SK-N-SH treated with all-trans-retinoic acid at 6 μM for 48 hours (cell line): ENCODE measurements around the gene FCGR3B.
"Not testable (repeated sequence)": the region's sequence is repeated elsewhere in the genome, so short reads cannot be mapped to it uniquely, and the experiment has no call there.

Source experiments
- CSDC2 ChIP-seq: fragments of 250-450 bp; sonication (Bioruptor Pico); IDR thresholded peaks from 2 replicates; pipeline ENCODE4 v1.5.0; 2020; ENCODE audit warnings: mild to moderate bottlenecking, moderate library complexity
- SNAI2 ChIP-seq: fragments of 250-450 bp; sonication (Bioruptor Pico); IDR thresholded peaks from 2 replicates; pipeline ENCODE4 v1.5.0; 2020; ENCODE audit warnings: mild to moderate bottlenecking, moderate library complexity
- ZNF565 ChIP-seq: fragments of 450-650 bp; formaldehyde crosslinking; conservative IDR thresholded peaks from 2 replicates; pipeline ENCODE4 v1.5.0; 2020; ENCODE audit warnings: low read depth, mild to moderate bottlenecking, moderate library complexity
- ZNF70 ChIP-seq: fragments of 450-650 bp; formaldehyde crosslinking; IDR thresholded peaks from 2 replicates; pipeline ENCODE4 v1.5.0; 2020; ENCODE audit warnings: mild to moderate bottlenecking, moderate library complexity
- TF ChIP-seq, protein P1 (sequence below): fragments of 250-450 bp; sonication (Bioruptor Pico); IDR thresholded peaks from 2 replicates; pipeline ENCODE4 v1.8.0; 2020; ENCODE audit warnings: mild to moderate bottlenecking, moderate library complexity, borderline replicate concordance

- not testable (repeated sequence) for TF ChIP-seq ZNF70 (CRISPR knock-in tag); ZNF565 (CRISPR knock-in tag); SNAI2 (CRISPR knock-in tag); CSDC2
- TF ChIP-seq, protein P1, sequence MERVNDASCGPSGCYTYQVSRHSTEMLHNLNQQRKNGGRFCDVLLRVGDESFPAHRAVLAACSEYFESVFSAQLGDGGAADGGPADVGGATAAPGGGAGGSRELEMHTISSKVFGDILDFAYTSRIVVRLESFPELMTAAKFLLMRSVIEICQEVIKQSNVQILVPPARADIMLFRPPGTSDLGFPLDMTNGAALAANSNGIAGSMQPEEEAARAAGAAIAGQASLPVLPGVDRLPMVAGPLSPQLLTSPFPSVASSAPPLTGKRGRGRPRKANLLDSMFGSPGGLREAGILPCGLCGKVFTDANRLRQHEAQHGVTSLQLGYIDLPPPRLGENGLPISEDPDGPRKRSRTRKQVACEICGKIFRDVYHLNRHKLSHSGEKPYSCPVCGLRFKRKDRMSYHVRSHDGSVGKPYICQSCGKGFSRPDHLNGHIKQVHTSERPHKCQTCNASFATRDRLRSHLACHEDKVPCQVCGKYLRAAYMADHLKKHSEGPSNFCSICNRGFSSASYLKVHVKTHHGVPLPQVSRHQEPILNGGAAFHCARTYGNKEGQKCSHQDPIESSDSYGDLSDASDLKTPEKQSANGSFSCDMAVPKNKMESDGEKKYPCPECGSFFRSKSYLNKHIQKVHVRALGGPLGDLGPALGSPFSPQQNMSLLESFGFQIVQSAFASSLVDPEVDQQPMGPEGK = not testable (repeated sequence)
Observed at GRCh38 chr1:161589920-161590319, 41.1 kb downstream of the FCGR3B start.
